Activated T-cell treated with anti-CD3 and anti-CD28 coated beads for 24 hours (primary cell): Measurements from ENCODE around the gene INKA1.
"Not testable (repeated sequence)": the region's sequence is repeated elsewhere in the genome, so short reads cannot be mapped to it uniquely, and the experiment has no call there.

Experiments
- DNase-seq: peaks from one replicate; pipeline ENCODE4 v3.0.0-alpha.2; 2020; ENCODE audit warnings: low read depth

Gene INKA1

DNA sequence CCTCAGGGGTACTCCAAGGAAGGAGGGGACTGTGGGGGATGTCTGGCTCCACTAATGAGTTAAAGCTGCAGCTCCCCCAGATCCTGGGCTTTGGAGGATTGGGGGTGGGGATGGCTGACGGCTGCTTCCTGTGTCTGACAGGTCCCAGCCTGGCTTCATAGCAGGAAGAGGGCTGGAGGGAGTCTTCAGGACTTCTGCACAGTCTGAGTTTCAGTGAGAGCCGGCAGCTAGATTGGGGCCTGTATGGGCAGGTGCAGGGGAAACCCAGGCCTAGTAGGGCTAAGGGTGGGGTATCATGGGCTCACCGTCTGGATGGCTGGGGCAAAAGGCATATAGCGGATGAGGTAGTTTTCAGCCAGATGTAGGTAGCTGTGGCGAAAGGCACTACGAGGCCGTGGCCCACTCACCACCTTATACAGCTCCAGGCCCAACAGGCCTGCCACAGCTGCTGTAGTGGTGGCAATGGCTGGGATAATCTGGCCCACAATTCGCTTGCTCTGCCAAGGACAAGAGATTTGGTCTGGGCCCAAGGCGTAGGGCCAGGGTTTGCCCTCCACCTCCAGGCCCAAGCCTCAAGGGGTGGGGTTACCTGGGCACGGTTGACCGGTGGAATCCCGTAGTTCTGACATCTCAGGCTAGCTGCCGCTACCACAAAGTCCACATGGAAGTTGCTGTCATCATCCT lies 4.5 kb downstream of the INKA1 start:
- no peak for DNase-seq

DNA sequence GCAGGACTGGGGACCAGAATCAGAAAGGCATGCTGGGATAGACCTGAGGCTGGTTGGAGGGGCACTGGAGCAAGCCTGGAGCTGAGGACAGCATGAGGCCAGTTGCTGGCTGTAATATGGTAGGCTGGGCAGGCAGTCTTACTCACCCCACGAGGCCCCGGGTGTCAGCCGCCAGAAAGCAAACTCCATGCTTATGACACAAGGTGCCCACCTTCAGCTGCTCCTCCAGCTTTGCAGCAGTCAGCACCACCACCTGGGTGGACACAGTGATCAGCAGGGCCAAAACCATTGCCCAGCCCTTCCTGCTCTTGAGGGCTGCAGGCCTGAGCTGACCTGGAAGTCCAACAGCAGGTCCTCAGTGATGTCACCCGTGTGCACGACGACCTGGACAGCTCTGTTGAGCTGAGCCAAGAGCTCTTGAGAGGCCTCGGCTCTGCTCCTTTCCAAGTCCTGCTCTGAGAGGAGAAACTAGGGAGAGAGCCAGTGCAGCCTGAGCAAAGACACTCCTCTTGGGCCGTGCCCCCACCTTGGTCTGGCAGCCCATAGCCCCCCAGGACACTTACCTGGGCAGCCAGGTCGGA lies 9.9 kb downstream of the INKA1 start:
- no peak for DNase-seq

DNA sequence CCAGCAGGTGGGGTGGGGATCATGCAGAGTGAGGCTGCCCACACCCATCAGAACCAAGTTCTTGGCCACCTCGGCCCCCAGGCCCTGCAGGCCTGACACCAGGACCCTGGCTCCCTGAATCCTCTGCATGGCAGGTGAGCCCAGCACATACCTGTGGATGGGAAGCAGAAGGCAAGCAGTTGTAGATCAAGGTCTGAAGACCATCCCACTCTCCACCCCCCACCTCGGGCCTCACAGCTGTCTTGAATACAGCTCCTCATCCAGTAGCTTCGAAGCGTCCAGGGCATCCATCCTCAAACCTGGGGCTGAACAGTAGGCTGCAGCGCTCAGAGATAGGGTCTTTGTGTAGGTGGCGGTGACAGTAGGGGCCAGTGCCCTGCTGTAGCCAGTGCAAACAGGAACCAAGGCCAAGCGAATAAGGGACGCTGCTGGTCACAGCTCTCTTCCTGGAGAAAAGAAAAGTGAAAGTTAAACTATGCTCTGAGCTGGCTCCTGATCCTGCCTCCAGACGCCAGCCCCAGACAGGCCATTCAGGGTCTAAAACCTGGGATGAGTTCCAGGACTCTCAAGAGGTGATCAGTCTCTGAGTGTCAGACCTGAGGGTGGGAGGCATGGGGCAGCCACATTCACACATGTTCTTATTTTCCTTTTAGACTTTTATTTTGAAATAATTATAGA lies 10.6 kb downstream of the INKA1 start, which contains the start of gene UBA7:
Gene UBA7 (minus strand): TSS at position 457 of the 678 bp plus-strand sequence. CDS start 166 bp downstream, at position 291.
- no peak for DNase-seq

DNA sequence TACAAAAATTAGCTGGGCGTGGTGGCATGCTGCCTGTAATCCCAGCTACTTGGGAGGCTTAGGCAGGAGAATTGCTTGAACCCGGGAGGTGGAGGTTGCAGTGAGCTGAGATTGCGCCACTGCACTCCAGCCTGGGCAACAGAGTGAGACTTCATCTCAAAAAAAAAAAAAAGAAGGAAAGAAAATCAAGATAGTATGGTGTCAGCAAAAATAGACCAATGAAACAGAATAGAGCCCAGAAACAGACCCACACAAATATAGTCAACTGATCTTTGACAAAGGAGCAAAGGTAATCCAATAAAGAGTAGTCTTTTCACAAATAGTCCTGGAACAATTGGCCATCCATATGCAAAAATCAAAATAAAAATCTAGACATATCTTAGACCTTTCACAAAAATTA lies 20.1 kb downstream of the INKA1 start:
- not testable (repeated sequence) for DNase-seq

DNA sequence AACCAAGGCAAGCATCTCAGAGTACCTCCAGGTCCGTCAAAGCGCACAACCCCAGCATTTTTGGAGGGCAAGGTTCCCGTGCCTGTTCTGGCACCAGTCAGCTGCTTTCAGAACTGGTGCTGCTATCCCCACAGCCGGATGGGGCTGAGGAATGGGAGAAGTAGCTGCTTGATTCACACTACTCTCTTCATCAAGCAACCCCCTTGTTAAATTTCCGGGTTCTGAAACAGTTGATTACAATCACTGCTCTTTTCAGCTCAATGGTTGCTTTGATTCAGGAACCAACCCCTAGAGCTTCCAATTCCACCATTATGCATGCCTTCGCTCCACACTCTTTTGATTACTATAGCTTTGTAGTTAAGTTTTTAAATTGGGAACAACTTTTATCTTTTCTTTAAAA lies 23.0 kb downstream of the INKA1 start:
- DNase-seq = no peak

DNA sequence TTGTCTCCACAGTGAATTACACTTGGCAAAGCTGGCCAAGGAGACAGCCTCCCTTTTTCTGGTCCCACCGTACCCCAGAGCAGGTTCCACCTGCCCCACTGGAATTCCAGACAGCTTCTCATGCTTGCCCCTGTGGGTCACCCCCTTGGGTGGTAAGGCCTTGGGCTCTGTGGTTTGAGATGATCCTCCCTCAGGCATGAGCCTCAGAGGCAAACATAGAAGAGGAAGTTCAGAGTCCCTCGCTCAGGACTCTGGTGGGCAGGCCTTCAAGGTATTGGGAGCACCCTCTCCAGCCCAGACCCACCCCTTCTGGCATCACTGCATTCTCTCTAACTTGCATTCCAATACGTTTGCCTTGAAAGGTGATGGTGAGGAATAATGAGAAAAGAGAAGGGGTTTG lies 28.3 kb downstream of the INKA1 start:
- DNase-seq = no peak

DNA sequence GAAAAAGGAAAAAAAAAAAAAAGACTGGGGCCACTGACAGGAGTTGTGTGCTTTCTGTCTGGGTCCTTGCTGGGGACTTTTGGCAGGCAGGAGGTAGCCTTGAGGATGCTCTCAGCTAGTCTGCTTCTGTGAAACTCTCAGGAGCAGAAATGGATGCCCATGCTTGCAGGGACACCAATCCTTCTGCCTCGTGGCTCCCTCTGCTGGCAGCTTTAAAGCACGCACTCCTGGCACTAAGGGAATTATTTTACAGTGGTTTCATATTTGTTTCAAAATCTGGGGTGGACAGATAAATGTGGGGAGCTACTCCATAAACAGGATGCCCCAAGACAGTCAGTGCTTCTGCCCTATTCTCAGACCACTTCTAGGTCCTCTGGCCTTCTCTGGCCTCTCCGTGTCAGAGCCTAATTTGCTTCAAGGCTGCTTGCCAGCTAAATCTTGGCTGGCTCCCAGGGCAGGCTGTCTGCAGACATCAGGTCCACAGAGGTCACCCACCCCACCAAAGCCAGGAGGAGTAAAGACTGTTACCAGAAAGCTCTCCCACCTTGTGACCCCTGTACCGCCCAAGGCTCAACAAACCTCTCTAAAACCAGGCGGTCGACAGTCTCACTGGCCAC lies 36.2 kb downstream of the INKA1 start:
- peak; percentile 68 for DNase-seq

DNA sequence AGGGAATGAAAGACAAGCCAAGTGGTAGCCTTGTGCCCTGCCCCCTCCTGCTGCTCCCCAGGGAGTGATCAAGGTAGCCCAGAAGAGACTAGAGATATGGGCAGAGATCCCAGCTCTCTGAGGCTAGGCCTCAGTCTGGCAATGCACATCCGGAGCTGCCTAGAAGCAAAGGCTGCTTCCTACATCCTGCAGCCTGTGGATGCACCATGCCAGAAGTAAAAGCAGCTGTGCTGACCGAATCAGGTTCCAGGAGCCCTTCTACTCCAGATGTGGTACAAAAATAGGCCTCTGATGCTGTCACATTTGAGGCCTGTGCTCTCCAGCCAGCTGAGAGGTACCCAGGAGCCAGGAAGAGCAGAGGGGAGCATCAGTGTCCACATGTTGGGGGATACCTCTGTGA lies 37.3 kb downstream of the INKA1 start:
- no peak for DNase-seq

DNA sequence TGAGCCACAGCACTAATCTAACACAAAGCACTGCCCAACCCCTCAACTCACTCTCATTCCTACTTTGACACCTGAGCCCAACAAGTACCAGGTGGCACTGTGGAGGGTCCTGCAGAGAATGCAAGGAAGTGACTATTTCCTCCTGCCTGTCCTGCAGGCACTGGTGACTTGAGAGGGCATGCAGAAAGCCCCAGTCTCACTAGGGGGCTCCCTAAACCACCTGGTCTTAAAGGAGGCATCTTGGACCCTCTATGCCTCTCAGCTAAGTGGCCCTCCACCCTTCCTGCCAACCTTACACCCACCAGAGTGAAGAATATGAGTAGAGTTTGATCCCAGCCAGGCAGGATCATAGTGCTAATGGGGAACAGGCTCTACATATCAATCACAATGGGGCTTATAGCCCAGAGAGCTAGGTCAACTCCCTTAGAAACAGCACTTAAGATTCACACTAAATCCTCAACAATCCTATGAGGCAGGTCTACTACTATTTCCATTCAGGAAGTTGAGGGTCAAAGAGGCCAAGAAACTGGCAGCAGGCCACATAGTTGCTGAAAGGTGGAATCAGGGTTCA lies 38.1 kb downstream of the INKA1 start:
- no peak for DNase-seq

DNA sequence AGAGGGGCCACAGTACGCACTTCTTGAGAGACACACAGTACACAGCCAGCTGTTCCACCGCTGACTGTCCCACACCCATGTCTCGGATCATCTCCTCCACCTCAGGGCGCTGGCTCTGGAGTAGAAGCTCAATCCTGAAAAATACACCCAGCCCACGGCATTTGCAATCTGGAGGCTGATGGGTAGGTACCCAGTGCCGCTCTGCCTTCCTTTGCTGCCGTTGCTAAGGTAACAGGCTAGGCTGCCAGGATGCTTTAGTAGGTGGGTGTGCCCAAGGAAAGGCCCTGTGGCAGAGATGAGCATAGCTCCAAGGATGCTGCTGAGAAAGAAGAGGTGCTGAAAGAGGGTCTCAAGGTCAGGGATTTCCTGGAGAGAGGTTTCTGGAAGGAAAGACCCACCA lies 38.7 kb downstream of the INKA1 start:
- DNase-seq = no peak

DNA sequence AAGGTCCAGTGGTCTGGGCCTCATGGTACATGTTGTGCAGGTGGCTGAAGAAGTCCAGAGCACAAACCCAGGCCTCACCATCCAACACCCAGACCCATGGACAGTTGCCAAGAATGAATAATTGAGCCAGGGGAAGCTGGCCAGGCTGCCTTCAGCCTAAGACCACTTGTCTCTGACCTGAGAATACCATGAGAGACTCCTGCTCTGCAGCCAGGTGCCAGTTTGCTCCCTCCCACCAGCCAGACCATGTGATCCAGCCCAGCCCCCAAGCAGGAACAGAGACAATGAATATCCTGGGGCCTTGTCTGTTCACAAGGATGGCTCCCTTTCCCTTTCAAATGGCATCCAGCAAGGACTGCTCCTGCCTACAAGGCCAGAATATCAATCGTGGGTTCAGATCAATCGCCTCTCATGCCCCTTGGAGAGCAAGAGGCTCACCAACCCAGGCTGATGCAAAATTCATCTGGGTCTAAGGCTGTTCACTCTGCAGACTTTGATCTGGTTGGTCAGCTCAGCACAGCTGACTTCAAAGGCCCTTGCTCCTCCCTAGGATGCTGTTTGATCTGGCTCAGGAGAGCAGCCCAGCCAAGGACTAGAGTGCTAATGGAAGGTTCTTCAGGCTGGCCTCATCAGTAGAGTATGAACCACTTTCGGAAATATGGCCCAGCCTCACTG lies 39.9 kb downstream of the INKA1 start:
- DNase-seq = no peak

DNA sequence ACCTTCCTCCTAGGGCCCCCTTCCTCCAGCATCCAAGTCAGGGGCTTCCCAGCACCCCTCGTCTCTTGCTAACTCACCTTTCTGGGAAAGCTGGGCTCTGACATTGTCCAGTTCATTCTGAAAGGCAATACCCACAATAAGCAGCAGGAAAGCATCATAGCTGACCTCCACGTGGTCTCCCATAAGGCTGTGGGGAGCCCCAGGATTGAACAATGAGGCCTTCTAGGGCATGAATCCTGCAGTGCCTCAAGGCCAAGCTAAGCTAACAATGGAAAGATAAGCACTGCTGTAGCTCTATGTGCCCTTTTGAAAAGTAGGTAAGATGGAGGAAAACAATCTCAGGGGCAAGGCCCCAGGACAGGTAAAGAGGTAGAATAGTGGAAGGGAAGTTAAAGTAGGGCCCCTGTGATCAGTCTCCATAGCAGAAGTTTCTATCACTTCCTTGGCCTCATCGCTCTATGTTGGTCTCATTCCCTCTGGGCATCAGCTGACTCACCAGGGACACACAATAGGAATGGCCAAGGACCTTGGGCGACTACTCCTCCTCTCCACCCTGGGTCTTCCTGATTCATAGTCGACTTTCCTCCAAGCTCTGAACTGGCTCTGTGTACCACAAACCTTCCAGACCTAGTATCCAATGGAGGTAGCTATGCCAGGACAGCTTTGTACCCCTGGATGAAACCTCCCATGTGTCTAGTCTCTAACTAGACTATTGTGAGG lies 41.6 kb downstream of the INKA1 start:
- DNase-seq = no peak

DNA sequence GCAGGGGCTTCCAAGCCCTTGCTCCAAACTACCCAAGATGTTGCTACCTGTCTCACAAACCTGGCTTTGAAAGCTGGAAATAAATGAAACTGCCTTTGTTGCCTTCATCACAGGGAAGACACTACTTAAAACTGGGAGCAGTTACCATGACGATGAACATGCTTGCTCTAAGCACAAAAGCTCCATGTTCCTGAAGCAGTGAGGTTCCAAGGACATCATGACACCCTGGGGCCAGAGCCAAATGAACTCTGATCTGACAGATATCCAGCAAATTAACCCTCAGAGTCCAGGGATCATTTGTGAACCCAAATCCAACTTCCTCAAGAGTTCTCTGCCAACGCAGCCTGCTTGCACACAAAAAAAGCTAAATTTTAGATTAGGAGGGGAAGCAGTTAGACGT lies 42.6 kb downstream of the INKA1 start:
- no peak for DNase-seq
